GM13976 (cell line): ENCODE results near the gene STAB2.
"Not testable (repeated sequence)": the region's sequence is repeated elsewhere in the genome, so short reads cannot be mapped to it uniquely, and the experiment has no call there.

Experiments
- DNase-seq: peaks from one replicate; pipeline ENCODE4 v3.0.0; 2012; ENCODE audit warnings: low spot score
- CTCF ChIP-seq: IDR thresholded peaks from 2 replicates; pipeline ENCODE4 v1.5.1; 2012; ENCODE audit warnings: borderline replicate concordance, mild to moderate bottlenecking; ENCODE audit not compliant: insufficient read depth; ENCODE audit errors: extremely low read depth, missing control alignments, control extremely low read depth
- in situ Hi-C: fragments of 300-500 bp; cut with MboI; formaldehyde crosslinking; loops from one replicate; pipeline ENCODE4 v1.12.0; 2022; ENCODE audit warnings: low sequenced_read_pairs, mixed read lengths, inconsistent platforms; ENCODE audit not compliant: unreplicated experiment

STAB2 gene

GRCh38 chr12:103647267-103647666 lies 60.2 kb downstream of the STAB2 start:
- in situ Hi-C loops, result no loop called here
- no peak for TF ChIP-seq CTCF
- no peak for DNase-seq

- no peak for DNase-seq
- in situ Hi-C loops, result no loop called here
- no peak for TF ChIP-seq CTCF
These were observed 65.7 kb downstream of the STAB2 start for GRCh38 chr12:103652808-103653207.

GRCh38 chr12:103653568-103654173 lies 66.6 kb downstream of the STAB2 start:
- DNase-seq, in situ Hi-C loops: not testable (repeated sequence)

GRCh38 chr12:103654816-103655215 lies 67.7 kb downstream of the STAB2 start:
- in situ Hi-C loops, result no loop called here

GRCh38 chr12:103656291-103656690 lies 69.2 kb downstream of the STAB2 start:
- DNase-seq, result no peak
- no peak for TF ChIP-seq CTCF
- in situ Hi-C loops, result no loop called here

More at GRCh38 chr12:103654816-103655215, 67.7 kb downstream of the STAB2 start:
- no peak for TF ChIP-seq CTCF
- no peak for DNase-seq

GRCh38 chr12:103657331-103657730 lies 70.3 kb downstream of the STAB2 start:
- no peak for DNase-seq
- in situ Hi-C loops, result no loop called here
- TF ChIP-seq CTCF, result no peak

GRCh38 chr12:103664626-103665025 lies 77.6 kb downstream of the STAB2 start:
- no peak for TF ChIP-seq CTCF
- in situ Hi-C loops, result no loop called here
- DNase-seq, result no peak
